Measurements from ENCODE around the gene NDUFB11. TPM values are rescaled to one million over a fixed set of nuclear protein-coding genes. Genes with fewer than 3 reads are reported as not detected.

Gene NDUFB11
- total RNA-seq, 1 experiment from 2014 or later: 129 TPM

- BruUV-seq (replicated peaks): no TSS peak
These were observed 31.7 kb upstream of the NDUFB11 start for GRCh38 chrX:47176101-47176740.

GRCh38 chrX:47175588-47175980 is 31.1 kb upstream of the NDUFB11 start:
- Mint-ChIP-seq H3K36me3 (ENCODE audit: insufficient read depth, unreplicated experiment) (peaks cover 37% of the 10 kb centered on the region), H3K4me1 (ENCODE audit: low read depth, unreplicated experiment) (no peaks in the 10 kb centered on the region), H3K27me3 (ENCODE audit: insufficient read depth, unreplicated experiment) (no peaks in the 10 kb centered on the region), H3K9me3 (ENCODE audit: unreplicated experiment) (no peaks in the 10 kb centered on the region), H3K4me3 (ENCODE audit: unreplicated experiment) (no peak overlapping the region), H3K27ac (ENCODE audit: unreplicated experiment) (no peak overlapping the region)
- ChIA-PET CTCF (no interaction called here), POLR2A (no interaction called here)
- H3K9me3 ChIP-seq: no peaks in the 10 kb centered on the region
- H3K4me1 ChIP-seq: no peaks in the 10 kb centered on the region
- no peak for TF ChIP-seq CTCF (IDR thresholded peaks at IDR 0.05; ENCODE audit: insufficient read depth in 1 of 2, low read depth in 1 of 2, low read length in 1 of 2, severe bottlenecking in 1 of 2, unreplicated experiment in 1 of 2)
- H3K36me3 ChIP-seq (ENCODE audit: control insufficient read depth, insufficient read depth, low read length): no peaks in the 10 kb centered on the region
- no peak for DNase-seq
- intact Hi-C loops (cut with micrococcal nuclease; ENCODE audit: unreplicated experiment): no loop called here
- BruUV-seq (replicated peaks): no TSS peak
- H3K4me3 ChIP-seq (ENCODE audit: low read depth, low read length): no peak overlapping the region
- H3K27me3 ChIP-seq (replicated peaks; ENCODE audit: control insufficient read depth, insufficient read depth, low read length): no peaks in the 10 kb centered on the region

More at GRCh38 chrX:47176101-47176740, 31.7 kb upstream of the NDUFB11 start:
- H3K27me3 Mint-ChIP-seq (ENCODE audit: insufficient read depth, unreplicated experiment): no peaks in the 10 kb centered on the region
- CTCF ChIA-PET: no interaction called here
- DNase-seq: no peak
- no peak overlapping the region for H3K4me3 Mint-ChIP-seq (ENCODE audit: unreplicated experiment)
- H3K36me3 Mint-ChIP-seq (ENCODE audit: insufficient read depth, unreplicated experiment): peaks cover 37% of the 10 kb centered on the region
- intact Hi-C loops (cut with micrococcal nuclease; ENCODE audit: unreplicated experiment): no loop called here
- no peak overlapping the region for H3K27ac Mint-ChIP-seq (ENCODE audit: unreplicated experiment)
- H3K9me3 Mint-ChIP-seq (ENCODE audit: unreplicated experiment): no peaks in the 10 kb centered on the region
- Histone ChIP-seq H3K27me3 (replicated peaks; ENCODE audit: control insufficient read depth, insufficient read depth, low read length) (no peaks in the 10 kb centered on the region), H3K9me3 (no peaks in the 10 kb centered on the region), H3K4me3 (ENCODE audit: low read depth, low read length) (no peak overlapping the region), H3K4me1 (no peaks in the 10 kb centered on the region), H3K36me3 (ENCODE audit: control insufficient read depth, insufficient read depth, low read length) (no peaks in the 10 kb centered on the region)
- no peak for TF ChIP-seq CTCF (IDR thresholded peaks at IDR 0.05; ENCODE audit: insufficient read depth in 1 of 2, low read depth in 1 of 2, low read length in 1 of 2, severe bottlenecking in 1 of 2, unreplicated experiment in 1 of 2)
- POLR2A ChIA-PET: no interaction called here
- H3K4me1 Mint-ChIP-seq (ENCODE audit: low read depth, unreplicated experiment): no peaks in the 10 kb centered on the region

GRCh38 chrX:47174846-47175587 is 30.5 kb upstream of the NDUFB11 start:
- no peaks in the 10 kb centered on the region for H3K9me3 ChIP-seq
- no peak overlapping the region for H3K4me3 ChIP-seq (ENCODE audit: low read depth, low read length)
- peaks cover 37% of the 10 kb centered on the region for H3K36me3 Mint-ChIP-seq (ENCODE audit: insufficient read depth, unreplicated experiment)
- BruUV-seq (replicated peaks): no TSS peak
- H3K9me3 Mint-ChIP-seq (ENCODE audit: unreplicated experiment): no peaks in the 10 kb centered on the region
- H3K27ac Mint-ChIP-seq (ENCODE audit: unreplicated experiment): no peak overlapping the region
- no peak for TF ChIP-seq CTCF (IDR thresholded peaks at IDR 0.05; ENCODE audit: insufficient read depth in 1 of 2, low read depth in 1 of 2, low read length in 1 of 2, severe bottlenecking in 1 of 2, unreplicated experiment in 1 of 2)
- H3K27me3 ChIP-seq (replicated peaks; ENCODE audit: control insufficient read depth, insufficient read depth, low read length): no peaks in the 10 kb centered on the region
- ChIA-PET CTCF (no interaction called here), POLR2A (no interaction called here)
- no peaks in the 10 kb centered on the region for H3K4me1 Mint-ChIP-seq (ENCODE audit: low read depth, unreplicated experiment)
- intact Hi-C loops (cut with micrococcal nuclease; ENCODE audit: unreplicated experiment): no loop called here
- DNase-seq: no peak
- no peaks in the 10 kb centered on the region for H3K36me3 ChIP-seq (ENCODE audit: control insufficient read depth, insufficient read depth, low read length)
- H3K27me3 Mint-ChIP-seq (ENCODE audit: insufficient read depth, unreplicated experiment): no peaks in the 10 kb centered on the region
- no peaks in the 10 kb centered on the region for H3K4me1 ChIP-seq
- H3K4me3 Mint-ChIP-seq (ENCODE audit: unreplicated experiment): no peak overlapping the region

Measured in Caco-2 (cell line).